GM10266 (cell line): ENCODE measurements around the gene ATG10.
"Not testable (repeated sequence)": the region's sequence is repeated elsewhere in the genome, so short reads cannot be mapped to it uniquely, and the experiment has no call there.

Source experiments
- DNase-seq: peaks from one replicate; pipeline ENCODE4 v3.0.0; 2012; ENCODE audit errors: extremely low spot score
- TF ChIP-seq, protein P1 (sequence below): IDR thresholded peaks from 2 replicates; pipeline ENCODE4 v1.5.1; 2012; ENCODE audit warnings: mild to moderate bottlenecking, low read depth; ENCODE audit not compliant: control insufficient read depth, insufficient read depth; ENCODE audit errors: missing control alignments

The ATG10 gene

DNA sequence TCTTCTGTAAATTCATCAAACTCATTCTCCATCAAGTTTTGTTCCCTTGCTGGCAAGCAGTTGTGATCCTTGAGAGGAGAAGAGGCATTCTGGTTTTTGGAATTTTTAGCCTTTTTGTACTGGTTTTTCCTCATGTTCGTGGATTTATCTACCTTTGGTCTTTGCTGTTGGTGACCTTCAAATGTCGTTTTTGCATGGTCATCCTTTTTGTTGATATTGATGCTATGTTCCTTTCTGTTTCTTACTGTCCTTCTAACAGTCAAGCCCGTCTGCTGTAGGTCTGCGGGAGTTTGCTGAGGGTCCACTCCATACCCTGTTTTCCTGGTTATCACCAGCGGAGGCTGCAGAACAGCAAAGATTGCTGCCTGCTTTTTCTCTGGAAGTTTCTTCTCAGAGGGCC is 165.4 kb downstream of the ATG10 start:
- TF ChIP-seq, protein P1, sequence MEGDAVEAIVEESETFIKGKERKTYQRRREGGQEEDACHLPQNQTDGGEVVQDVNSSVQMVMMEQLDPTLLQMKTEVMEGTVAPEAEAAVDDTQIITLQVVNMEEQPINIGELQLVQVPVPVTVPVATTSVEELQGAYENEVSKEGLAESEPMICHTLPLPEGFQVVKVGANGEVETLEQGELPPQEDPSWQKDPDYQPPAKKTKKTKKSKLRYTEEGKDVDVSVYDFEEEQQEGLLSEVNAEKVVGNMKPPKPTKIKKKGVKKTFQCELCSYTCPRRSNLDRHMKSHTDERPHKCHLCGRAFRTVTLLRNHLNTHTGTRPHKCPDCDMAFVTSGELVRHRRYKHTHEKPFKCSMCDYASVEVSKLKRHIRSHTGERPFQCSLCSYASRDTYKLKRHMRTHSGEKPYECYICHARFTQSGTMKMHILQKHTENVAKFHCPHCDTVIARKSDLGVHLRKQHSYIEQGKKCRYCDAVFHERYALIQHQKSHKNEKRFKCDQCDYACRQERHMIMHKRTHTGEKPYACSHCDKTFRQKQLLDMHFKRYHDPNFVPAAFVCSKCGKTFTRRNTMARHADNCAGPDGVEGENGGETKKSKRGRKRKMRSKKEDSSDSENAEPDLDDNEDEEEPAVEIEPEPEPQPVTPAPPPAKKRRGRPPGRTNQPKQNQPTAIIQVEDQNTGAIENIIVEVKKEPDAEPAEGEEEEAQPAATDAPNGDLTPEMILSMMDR, result no peak
- no peak for DNase-seq

DNA sequence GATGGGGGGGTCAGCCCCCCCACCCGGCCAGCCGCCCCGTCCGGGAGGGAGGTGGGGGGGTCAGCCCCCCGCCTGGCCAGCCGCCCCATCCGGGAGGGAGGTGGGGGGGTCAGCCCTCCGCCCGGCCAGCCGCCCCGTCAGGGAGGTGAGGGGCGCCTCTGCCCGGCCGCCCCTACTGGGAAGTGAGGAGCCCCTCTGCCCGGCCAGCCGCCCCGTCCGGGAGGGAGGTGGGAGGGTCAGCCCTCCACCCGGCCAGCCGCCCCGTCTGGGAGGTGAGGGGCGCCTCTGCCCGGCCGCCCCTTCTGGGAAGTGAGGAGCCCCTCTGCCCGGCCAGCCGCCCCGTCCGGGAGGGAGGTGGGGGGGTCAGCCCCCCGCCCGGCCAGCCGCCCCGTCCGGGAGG is 168.0 kb downstream of the ATG10 start:
- DNase-seq, result not testable (repeated sequence)

DNA sequence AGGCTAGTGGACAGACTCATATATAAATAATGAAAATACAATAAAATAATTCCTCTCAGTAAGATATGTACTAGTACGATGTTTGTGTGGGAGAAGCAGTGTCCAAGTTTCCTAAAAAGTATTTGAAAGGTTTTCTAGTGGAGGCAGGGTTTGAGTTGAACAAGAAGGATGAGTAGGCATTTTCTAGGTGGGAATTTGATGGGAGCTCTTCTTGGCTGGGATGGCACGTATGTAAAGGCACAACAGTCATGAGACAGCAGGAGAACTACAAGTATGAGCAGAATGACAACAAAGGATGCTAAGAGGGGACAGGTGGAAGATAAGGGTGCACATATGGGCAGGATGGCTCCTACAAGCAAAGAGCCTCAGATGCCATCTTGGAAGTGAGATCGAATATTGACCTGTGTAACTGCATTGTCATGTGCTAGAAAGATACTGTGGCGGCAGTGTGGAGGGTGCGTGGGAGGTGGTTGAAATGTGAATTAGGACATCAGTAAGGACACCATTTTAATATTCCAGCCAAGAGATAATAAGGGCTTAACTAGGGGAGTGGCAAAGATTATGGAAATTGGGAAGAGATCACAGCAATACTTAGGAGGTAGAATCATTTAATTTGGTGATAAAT is 170.5 kb downstream of the ATG10 start:
- no peak for DNase-seq
- TF ChIP-seq, protein P1, result no peak

DNA sequence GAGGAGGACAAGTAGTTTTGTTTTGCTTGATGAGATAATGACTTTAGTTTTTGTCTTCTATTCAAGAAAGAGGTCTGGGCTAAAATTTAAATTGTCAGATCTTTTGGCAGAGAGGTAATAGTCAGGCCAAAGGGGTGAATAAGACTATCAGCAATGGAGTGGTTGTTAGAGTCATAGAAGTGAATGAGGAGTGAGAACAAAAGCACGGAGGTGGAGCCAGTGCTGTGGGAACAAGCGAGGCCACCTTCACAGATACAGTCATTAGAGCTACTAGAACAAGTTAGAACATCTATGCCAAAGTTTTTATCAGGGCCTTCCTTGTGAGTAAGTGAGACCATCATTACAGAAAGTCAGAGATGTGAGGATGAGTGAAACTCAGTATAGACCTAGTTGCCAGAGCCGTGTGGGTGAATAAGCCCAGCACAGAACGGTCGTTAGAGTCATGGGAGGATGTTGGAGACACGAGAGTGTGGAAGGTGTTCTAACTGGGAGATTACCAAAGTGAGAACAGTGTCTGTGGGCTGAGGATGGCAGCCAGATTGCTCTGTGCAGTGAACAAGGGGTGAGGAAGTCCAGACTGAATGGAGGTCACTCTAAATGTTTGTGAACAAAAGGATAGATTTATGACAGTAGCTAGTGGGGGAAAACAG is 171.2 kb downstream of the ATG10 start:
- DNase-seq, result no peak
- TF ChIP-seq, protein P1, result no peak

DNA sequence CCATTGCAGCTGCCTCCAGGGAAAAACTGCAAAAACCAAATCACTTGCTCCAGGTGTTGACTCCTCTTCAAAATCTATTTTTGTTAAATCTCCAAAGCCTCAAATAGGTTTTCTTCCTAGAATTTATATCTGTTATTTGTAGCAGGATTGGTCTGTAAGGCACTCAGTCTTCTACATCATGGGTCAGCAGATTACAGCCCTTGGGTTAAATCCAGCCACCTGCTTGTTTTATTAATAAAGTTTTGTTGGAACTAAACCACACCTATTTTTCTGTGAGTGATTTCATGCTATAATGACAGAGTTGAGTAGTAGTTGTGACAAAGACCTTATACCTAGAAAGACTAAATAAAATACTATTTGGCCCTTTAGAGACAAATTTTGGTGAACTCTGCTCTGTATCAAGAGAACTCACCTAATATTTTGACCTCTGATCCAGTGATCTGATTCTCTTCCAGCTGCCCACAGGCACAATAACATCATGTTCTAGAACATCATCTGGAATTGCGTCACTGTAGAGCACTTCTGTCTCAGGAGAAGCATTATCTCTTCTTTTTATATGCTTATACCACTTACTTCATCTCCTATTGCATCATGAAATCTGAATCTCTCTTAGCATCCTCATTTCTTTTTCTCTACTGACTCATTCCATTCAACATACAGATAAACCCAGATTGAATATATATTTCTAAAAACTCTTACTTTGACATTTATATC is 176.2 kb downstream of the ATG10 start:
- TF ChIP-seq, protein P1, result no peak
- no peak for DNase-seq

DNA sequence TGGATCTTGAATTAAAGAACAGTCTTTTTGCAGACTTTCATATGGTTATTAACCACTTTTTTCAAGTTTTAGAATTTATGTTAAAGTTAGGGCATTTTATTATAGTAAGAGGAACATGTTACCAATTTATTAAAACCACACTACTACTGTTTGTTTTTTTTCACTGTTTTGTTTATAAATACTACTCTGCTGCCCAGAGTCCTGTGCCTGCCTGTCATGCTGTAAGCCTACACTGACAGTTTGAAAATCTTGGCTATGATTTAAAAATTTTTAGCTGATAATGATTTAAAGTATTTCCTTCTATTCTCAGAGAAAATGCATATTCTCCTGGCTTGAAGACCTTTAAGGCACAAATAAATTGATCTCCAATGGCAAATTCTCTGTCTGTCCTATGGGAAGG is 177.6 kb downstream of the ATG10 start:
- TF ChIP-seq, protein P1, result no peak
- DNase-seq, result no peak

DNA sequence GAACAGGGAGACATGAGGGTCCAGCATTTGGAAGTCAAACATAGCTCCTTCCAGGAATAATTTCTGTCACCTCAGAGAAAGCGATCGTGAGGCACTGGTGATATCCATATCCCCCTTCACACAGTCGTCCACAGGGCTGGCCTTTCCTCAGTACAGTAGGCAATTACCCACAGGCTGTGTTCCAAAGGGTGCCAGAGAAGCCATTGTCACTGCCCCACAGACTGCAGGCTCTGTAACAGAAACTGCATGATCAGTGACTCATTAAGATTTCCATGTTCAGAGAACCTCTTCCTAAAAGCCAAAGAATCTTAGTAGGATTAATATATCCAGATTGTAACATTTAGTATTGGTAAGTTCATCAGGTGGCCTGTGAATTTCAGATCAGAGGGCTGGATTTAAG is 178.7 kb downstream of the ATG10 start:
- no peak for DNase-seq
- TF ChIP-seq, protein P1, result no peak
